NCI-H446 treated with DMSO at 0.1 percent for 48 hours (cell line): ENCODE data around the gene MFSD12.
A peak's percentile ranks its signal among the peaks of the same experiment; 100 is the strongest.

Experiments
- DNase-seq: peaks from one replicate; lab custom pipeline; 2025; lab: John Stamatoyannopoulos, UW

The MFSD12 gene

GRCh38 chr19:3557461-3558248, at the start of gene MFSD12:
TSS of gene MFSD12 (minus strand) at chr19:3557586. CDS start at chr19:3557403, 183 bp downstream.
- DNase-seq, result peak; percentile 79

DNA sequence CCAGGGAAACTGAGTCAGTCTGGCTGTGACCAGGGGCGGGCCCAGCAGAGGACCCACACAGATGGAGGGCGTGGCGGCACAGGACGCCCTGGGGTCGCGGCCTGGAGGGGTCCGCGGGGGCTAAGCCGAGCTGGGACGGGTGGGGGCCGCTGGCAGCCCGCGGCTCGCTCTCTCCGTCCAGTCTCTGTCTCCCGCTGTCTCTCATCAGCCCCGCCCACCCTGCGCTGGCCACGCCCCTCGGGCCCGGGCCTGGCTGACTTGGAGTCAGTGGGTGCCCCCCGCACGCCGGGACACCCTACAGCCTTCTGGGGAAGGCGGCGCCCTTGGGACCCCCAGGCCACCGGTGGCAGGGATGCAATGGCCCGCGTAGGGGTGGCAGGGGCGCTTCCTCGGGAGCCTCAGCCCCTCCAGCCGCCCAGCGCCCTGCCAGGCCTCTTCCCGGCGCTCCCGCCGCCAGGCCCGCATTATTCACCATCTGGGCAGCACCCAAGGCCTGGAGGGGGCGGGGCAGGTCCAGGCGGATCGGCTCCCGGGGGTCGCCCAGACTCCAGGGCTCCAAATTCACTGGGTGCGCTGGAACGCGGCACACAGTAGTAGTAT, 49.4 kb upstream of the MFSD12 start, which contains the start of gene TBXA2R:
Gene TBXA2R (minus strand): TSS at position 186 of the 600 bp plus-strand sequence. CDS start 6,241 bp downstream, outside the sequence.
- no peak for DNase-seq

- DNase-seq, result no peak
Measured at GRCh38 chr19:3606174-3606689, 48.8 kb upstream of the MFSD12 start.

DNA sequence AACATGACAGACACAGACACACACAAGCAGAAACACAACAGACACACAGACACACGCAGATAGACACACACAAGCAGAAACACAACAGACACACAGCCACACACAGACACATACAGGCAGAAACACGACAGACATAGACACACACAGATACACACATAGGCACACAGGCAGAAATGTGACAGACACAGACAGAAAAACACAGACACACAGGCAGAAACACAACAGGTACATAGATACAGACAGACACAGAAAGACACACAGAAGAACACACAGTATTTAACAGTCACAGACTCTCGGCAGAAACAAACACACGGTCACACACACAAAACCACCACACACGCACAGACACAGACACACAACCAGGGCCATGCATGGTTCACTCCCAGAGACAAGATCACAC, 48.4 kb upstream of the MFSD12 start:
- no peak for DNase-seq

GRCh38 chr19:3605361-3605760, 48.0 kb upstream of the MFSD12 start:
- no peak for DNase-seq

- DNase-seq, result no peak
Measured at GRCh38 chr19:3604987-3605343, 47.6 kb upstream of the MFSD12 start.

- DNase-seq, result no peak
Measured at GRCh38 chr19:3604227-3604986, 47.0 kb upstream of the MFSD12 start.

DNA sequence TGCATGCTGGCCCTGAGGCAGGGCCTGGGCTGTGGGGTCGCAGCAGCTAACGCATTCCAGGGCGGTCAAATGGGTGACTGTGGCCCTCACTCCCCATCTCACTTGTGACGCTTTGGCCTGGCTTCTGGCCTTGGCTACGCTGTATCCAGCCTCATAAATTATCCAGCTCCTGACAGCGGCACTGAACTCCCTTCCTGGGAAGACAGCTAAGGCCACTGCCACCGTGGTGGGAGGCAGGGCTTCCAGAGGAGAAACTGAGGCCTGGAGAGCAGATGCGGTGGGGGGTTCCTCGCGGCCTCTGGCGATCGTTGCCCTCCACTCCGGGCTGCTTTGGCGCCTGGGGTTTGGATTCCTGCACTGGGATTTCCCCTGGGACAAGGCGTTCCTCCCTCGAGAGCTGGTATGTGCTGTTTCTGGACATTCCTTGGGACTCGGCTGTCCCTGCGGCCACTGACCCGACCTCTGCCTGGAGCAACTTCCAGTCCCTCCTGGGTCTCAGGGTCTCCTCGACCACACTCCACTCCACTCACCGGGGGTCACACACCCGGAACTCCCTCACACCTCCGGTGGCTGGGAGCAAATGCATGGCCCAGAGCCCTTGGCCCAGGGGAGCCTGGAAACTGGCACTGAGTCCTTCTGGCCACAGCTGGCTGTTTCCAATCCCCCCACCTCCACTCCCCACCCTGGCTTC, 45.9 kb upstream of the MFSD12 start:
- DNase-seq, result no peak

DNA sequence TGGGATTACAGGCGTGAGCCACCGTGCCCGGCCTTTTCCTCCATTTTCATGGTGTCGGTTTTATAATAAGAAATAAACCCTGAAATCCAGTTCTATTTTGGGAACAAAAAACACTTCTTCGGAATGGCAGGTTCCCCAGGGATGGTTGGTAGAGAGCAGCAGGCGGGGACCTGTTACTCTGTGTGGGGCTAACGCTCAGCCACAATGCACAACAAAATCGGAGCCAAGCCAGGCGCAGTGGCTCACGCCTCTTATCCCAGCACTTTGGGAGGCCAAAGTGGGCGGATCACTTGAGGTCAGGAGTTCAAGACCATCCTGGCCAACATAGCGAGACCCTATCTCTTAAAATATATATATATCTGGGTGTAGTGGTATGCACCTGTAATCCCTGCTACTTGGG, 43.6 kb upstream of the MFSD12 start:
- DNase-seq, result no peak

DNA sequence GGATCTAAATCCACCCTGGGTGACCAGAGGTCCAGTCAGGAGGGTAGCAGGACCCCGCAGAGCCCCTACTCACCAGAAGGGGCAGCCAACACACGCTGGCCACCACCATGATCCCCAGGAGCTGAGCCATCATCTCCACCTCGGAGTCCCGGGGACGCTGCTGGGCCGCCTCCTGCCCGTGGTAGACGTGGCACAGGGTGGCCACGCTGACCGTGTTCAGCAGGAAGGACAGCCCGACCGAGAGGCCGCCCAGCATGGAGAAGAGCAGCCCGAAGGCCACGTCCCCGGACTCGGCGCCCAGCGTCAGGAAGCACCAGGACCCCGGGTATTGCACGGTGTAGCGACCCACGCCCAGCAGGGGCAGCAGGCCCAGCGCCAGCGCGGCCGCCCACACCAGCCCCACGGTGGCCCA, 42.4 kb upstream of the MFSD12 start:
- no peak for DNase-seq

GRCh38 chr19:3595521-3596061, 38.2 kb upstream of the MFSD12 start:
- DNase-seq, result no peak

DNA sequence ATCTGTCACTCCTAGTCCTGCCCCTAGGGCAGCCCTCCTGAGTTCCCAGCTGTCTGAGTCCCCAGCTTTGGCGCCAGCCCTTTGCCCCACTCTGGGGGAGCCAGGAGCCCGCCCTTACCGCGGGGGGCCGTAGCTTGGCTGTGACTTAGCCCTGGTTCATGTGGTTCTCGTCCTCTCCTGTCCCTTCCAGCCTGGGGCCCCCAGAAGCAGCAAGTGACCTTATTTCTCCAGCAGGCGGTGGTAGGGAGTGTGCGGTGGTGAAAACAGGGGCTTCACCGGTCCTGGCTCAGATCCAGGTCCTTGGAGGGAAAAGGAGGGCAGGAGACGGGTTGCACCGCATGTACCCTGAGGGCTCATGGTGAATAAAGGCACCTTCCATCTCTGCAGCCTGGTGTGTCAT, 35.8 kb upstream of the MFSD12 start:
- no peak for DNase-seq

- DNase-seq, result no peak
Measured at GRCh38 chr19:3591876-3592613, 34.7 kb upstream of the MFSD12 start.

DNA sequence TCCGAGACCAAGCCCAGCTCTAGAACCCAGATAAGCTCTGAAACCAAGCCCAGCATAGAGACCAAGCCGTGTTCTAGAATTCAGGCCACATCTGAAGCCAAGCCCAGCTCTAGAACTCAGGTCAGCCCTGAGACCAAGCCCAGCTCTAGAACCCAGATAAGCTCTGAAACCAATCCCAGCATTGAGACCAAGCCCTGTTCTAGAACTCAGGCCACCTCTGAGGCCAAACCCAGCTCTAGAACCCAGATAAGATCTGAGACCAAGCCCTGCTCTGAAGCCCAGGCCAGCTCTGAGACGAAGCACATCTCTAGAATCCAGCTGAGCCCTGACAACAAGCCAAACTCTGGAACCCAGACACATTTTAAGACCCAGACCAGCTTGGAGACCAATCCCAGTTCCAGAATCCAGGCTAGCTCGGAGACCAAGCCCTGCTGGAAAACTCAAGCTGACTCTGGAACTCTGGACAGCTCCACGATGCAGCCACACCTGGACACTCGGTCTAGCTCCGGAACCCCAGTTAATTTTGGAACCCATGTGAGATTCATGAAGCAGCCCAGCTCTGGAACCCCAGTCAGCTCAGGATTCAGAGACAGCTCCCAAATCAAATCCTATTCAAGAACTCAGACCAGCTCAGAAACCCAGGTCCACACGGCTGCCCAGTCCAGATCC, 33.7 kb upstream of the MFSD12 start:
- DNase-seq, result no peak

- DNase-seq, result no peak
Measured at GRCh38 chr19:3589949-3590348, 32.6 kb upstream of the MFSD12 start.

- no peak for DNase-seq
Measured at GRCh38 chr19:3589439-3589838, 32.1 kb upstream of the MFSD12 start.

- DNase-seq, result no peak
Measured at GRCh38 chr19:3586707-3587346, 29.4 kb upstream of the MFSD12 start.

GRCh38 chr19:3586127-3586626, 28.8 kb upstream of the MFSD12 start:
- DNase-seq, result no peak

DNA sequence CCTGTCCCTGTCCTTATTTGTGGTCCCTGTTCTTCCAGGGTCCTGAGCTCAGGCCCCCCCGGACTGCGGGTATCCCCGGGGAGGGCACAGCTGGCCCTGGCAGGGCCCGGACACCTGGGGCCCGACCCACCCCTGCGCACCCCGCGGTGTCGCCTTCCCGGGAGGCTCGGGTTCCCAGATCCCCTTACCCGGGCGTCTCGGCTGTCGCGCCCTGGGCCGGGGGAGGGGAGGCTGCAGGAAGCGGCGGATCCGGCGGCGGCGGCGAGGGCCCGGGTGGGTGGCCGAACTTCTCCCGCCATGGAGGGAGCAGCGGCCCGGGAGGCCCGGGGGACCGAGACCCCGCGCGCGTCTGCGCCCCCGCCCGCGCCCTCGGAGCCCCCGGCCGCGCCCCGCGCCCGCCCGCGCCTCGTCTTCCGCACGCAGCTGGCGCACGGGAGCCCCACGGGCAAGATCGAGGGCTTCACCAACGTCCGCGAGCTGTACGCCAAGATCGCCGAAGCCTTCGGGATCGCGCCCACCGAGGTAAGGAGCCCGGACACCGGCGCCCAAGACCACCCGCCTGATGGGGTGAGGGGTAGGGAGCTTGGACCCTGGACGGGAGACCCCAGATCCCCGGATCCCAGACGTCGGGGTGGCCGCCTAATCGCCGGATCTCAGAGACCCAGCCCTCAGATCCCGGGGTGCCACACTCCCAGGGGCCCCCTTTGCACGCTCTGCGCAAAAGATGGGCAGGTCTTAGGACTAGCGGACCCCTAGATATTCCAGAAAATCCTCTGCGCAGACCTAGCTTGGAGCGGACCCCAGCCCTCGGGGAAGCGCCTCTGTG, 28.1 kb upstream of the MFSD12 start, which contains the start of gene GIPC3:
Gene GIPC3 (plus strand): TSS at position 178 of the 826 bp plus-strand sequence. CDS start 120 bp downstream, at position 298.
- no peak for DNase-seq
